Stimulated activated effector memory CD8-positive, alpha-beta T cell treated with anti-CD3 and anti-CD28 coated beads, Interleukin-12 subunit alpha, Interleukin-12 subunit beta, amount 100 ng/mL, for 72 hours (primary cell): ENCODE measurements around the gene HDDC2.

Experiments used
- ATAC-seq: fragments of 150-1000 bp; cut with Tn5 transposase; 2 replicates; pipeline ENCODE4 v1.10.0; 2021
- DNase-seq, 2 donors: peaks; one replicate each; pipeline ENCODE4 v3.0.0; 2021 to 2022; ENCODE audit warnings: low spot score in 2 of 2
- H3K27ac Mint-ChIP-seq: one replicate; pipeline ENCODE4 v1.8.0; 2022; ENCODE audit warnings: mild to moderate bottlenecking, mixed read lengths
- H3K36me3 Mint-ChIP-seq: one replicate; pipeline ENCODE4 v1.8.0; 2022; ENCODE audit warnings: mild to moderate bottlenecking, mixed read lengths
- H3K4me1 Mint-ChIP-seq: one replicate; pipeline ENCODE4 v1.8.0; 2022; ENCODE audit warnings: mixed read lengths
- H3K4me3 Mint-ChIP-seq: one replicate; pipeline ENCODE4 v1.8.0; 2022; ENCODE audit warnings: mild to moderate bottlenecking, mixed read lengths
- H3K9me3 Mint-ChIP-seq: one replicate; pipeline ENCODE4 v1.8.0; 2022; ENCODE audit warnings: mixed read lengths

Gene HDDC2

GRCh38 chr6:125301435-125302391, at the start of gene HDDC2:
HDDC2 (minus strand) TSS chr6:125301967; CDS start chr6:125301932, 35 bp downstream.
- ATAC-seq (peak; percentile 78), DNase-seq (peak; percentile 53 to 82)
- Mint-ChIP-seq H3K9me3 (peaks cover 5% of the 10 kb centered on the region), H3K36me3 (peaks cover 43% of the 10 kb centered on the region), H3K27ac (peak within 1 kb of the TSS; percentile 96), H3K4me3 (peak within 1 kb of the TSS; percentile 77), H3K4me1 (peaks cover 49% of the 10 kb centered on the region)

GRCh38 chr6:125346926-125347563, 45.3 kb upstream of the HDDC2 start:
- Mint-ChIP-seq H3K36me3 (no peaks in the 10 kb centered on the region), H3K27ac (no peak overlapping the region), H3K4me1 (no peaks in the 10 kb centered on the region), H3K9me3 (no peaks in the 10 kb centered on the region), H3K4me3 (no peak overlapping the region)
- no peak for ATAC-seq
- no peak for DNase-seq

GRCh38 chr6:125346201-125346925, 44.6 kb upstream of the HDDC2 start:
- DNase-seq (no peak), ATAC-seq (peak; percentile 39)
- H3K4me1 Mint-ChIP-seq: no peaks in the 10 kb centered on the region

GRCh38 chr6:125341460-125341859, 39.7 kb upstream of the HDDC2 start:
- H3K9me3 Mint-ChIP-seq: no peaks in the 10 kb centered on the region
- DNase-seq (no peak), ATAC-seq (no peak)
- no peak overlapping the region for H3K4me3 Mint-ChIP-seq
- H3K36me3 Mint-ChIP-seq: no peaks in the 10 kb centered on the region
- no peaks in the 10 kb centered on the region for H3K4me1 Mint-ChIP-seq
- H3K27ac Mint-ChIP-seq: no peak overlapping the region

More at GRCh38 chr6:125346201-125346925, 44.6 kb upstream of the HDDC2 start:
- Mint-ChIP-seq H3K4me3 (no peak overlapping the region), H3K9me3 (no peaks in the 10 kb centered on the region), H3K27ac (no peak overlapping the region), H3K36me3 (no peaks in the 10 kb centered on the region)

GRCh38 chr6:125340991-125341390, 39.2 kb upstream of the HDDC2 start:
- no peak for DNase-seq
- no peak for ATAC-seq
- Mint-ChIP-seq H3K9me3 (no peaks in the 10 kb centered on the region), H3K4me3 (no peak overlapping the region), H3K27ac (no peak overlapping the region), H3K4me1 (no peaks in the 10 kb centered on the region), H3K36me3 (no peaks in the 10 kb centered on the region)

GRCh38 chr6:125340175-125340835, 38.5 kb upstream of the HDDC2 start:
- Mint-ChIP-seq H3K27ac (no peak overlapping the region), H3K4me1 (no peaks in the 10 kb centered on the region), H3K4me3 (no peak overlapping the region), H3K9me3 (no peaks in the 10 kb centered on the region), H3K36me3 (no peaks in the 10 kb centered on the region)
- ATAC-seq: no peak
- no peak for DNase-seq

- no peak for ATAC-seq
These were observed 37.9 kb upstream of the HDDC2 start for GRCh38 chr6:125339653-125340052.

GRCh38 chr6:125338381-125338780, 36.6 kb upstream of the HDDC2 start:
- no peaks in the 10 kb centered on the region for H3K36me3 Mint-ChIP-seq
- H3K9me3 Mint-ChIP-seq: no peaks in the 10 kb centered on the region
- H3K4me3 Mint-ChIP-seq: no peak overlapping the region
- no peak for ATAC-seq
- H3K4me1 Mint-ChIP-seq: no peaks in the 10 kb centered on the region
- H3K27ac Mint-ChIP-seq: no peak overlapping the region
- DNase-seq: no peak

More at GRCh38 chr6:125339653-125340052, 37.9 kb upstream of the HDDC2 start:
- no peak for DNase-seq
- H3K4me3 Mint-ChIP-seq: no peak overlapping the region
- H3K9me3 Mint-ChIP-seq: no peaks in the 10 kb centered on the region
- H3K36me3 Mint-ChIP-seq: no peaks in the 10 kb centered on the region
- no peaks in the 10 kb centered on the region for H3K4me1 Mint-ChIP-seq
- H3K27ac Mint-ChIP-seq: no peak overlapping the region

GRCh38 chr6:125337706-125338105, 35.9 kb upstream of the HDDC2 start:
- Mint-ChIP-seq H3K27ac (no peak overlapping the region), H3K4me3 (no peak overlapping the region), H3K36me3 (no peaks in the 10 kb centered on the region), H3K4me1 (no peaks in the 10 kb centered on the region), H3K9me3 (no peaks in the 10 kb centered on the region)
- ATAC-seq (no peak), DNase-seq (no peak)

GRCh38 chr6:125332664-125333063, 30.9 kb upstream of the HDDC2 start:
- Mint-ChIP-seq H3K4me1 (no peaks in the 10 kb centered on the region), H3K27ac (no peak overlapping the region), H3K36me3 (no peaks in the 10 kb centered on the region), H3K9me3 (no peaks in the 10 kb centered on the region), H3K4me3 (no peak overlapping the region)
- ATAC-seq: no peak
- DNase-seq: no peak

GRCh38 chr6:125325586-125325985, 23.8 kb upstream of the HDDC2 start:
- no peaks in the 10 kb centered on the region for H3K36me3 Mint-ChIP-seq
- no peak overlapping the region for H3K4me3 Mint-ChIP-seq
- H3K27ac Mint-ChIP-seq: no peak overlapping the region
- DNase-seq (no peak), ATAC-seq (no peak)
- H3K9me3 Mint-ChIP-seq: no peaks in the 10 kb centered on the region
- no peaks in the 10 kb centered on the region for H3K4me1 Mint-ChIP-seq

GRCh38 chr6:125323376-125323775, 21.6 kb upstream of the HDDC2 start:
- ATAC-seq (no peak), DNase-seq (no peak)
- H3K36me3 Mint-ChIP-seq: peaks cover 6% of the 10 kb centered on the region
- no peaks in the 10 kb centered on the region for H3K4me1 Mint-ChIP-seq
- H3K9me3 Mint-ChIP-seq: no peaks in the 10 kb centered on the region
- H3K4me3 Mint-ChIP-seq: no peak overlapping the region
- no peak overlapping the region for H3K27ac Mint-ChIP-seq

GRCh38 chr6:125316621-125317020, 14.9 kb upstream of the HDDC2 start:
- no peak overlapping the region for H3K27ac Mint-ChIP-seq
- H3K9me3 Mint-ChIP-seq: no peaks in the 10 kb centered on the region
- H3K36me3 Mint-ChIP-seq: peaks cover 6% of the 10 kb centered on the region
- H3K4me1 Mint-ChIP-seq: no peaks in the 10 kb centered on the region
- DNase-seq: no peak
- no peak overlapping the region for H3K4me3 Mint-ChIP-seq
- no peak for ATAC-seq

GRCh38 chr6:125315548-125315947, 13.8 kb upstream of the HDDC2 start:
- ATAC-seq: no peak
- H3K27ac Mint-ChIP-seq: no peak overlapping the region
- no peak overlapping the region for H3K4me3 Mint-ChIP-seq
- H3K36me3 Mint-ChIP-seq: peaks cover 6% of the 10 kb centered on the region
- H3K9me3 Mint-ChIP-seq: no peaks in the 10 kb centered on the region
- H3K4me1 Mint-ChIP-seq: no peaks in the 10 kb centered on the region
- no peak for DNase-seq

GRCh38 chr6:125314009-125314581, 12.3 kb upstream of the HDDC2 start:
- H3K4me3 Mint-ChIP-seq: no peak overlapping the region
- ATAC-seq (peak; percentile 80), DNase-seq (no peak)

More at GRCh38 chr6:125314009-125314581, 12.3 kb upstream of the HDDC2 start:
- Mint-ChIP-seq H3K36me3 (peaks cover 6% of the 10 kb centered on the region), H3K4me1 (no peaks in the 10 kb centered on the region), H3K27ac (no peak overlapping the region), H3K9me3 (no peaks in the 10 kb centered on the region)
